CD14-positive monocyte (primary cell): ENCODE results near the gene CANT1. TPM values are rescaled to one million over a fixed set of nuclear protein-coding genes. Genes with fewer than 3 reads are reported as not detected.
"Not testable (repeated sequence)": the region's sequence is repeated elsewhere in the genome, so short reads cannot be mapped to it uniquely, and the experiment has no call there.

Source experiments
- DNase-seq, 3 donors: peaks; one replicate each; pipeline ENCODE4 v3.0.0-alpha.2; 2011 to 2022
- H2AFZ ChIP-seq: 2 replicates; pipeline ENCODE4 v1.6.0; 2012; ENCODE audit warnings: mild to moderate bottlenecking, low read depth, low read length, inconsistent platforms; ENCODE audit not compliant: insufficient read depth, poor library complexity, severe bottlenecking
- H3K27ac ChIP-seq, 2 donors: 1 replicate in 1 of 2; 2 replicates in 1 of 2; pipeline ENCODE4 v1.5.1; 2012 to 2013; ENCODE audit warnings: low read length in 2 of 2, control low read depth in 1 of 2, inconsistent platforms in 1 of 2, low read depth in 1 of 2, mild to moderate bottlenecking in 1 of 2
- H3K27me3 ChIP-seq, 2 donors: one replicate each; pipeline versions ENCODE4 v1.6.0 to v1.6.1; 2011 to 2013; ENCODE audit warnings: low read length in 2 of 2; ENCODE audit not compliant: control insufficient read depth in 2 of 2, insufficient read depth in 2 of 2
- H3K36me3 ChIP-seq, 2 donors: replicated peaks in 1 of 2; 1 replicate in 1 of 2; 2 replicates in 1 of 2; pipeline versions ENCODE4 v1.5.1 to v1.6.1; 2012 to 2013; ENCODE audit warnings: low read length in 2 of 2, control low read depth in 1 of 2, inconsistent platforms in 1 of 2, mild to moderate bottlenecking in 1 of 2; ENCODE audit not compliant: insufficient read depth in 2 of 2, control insufficient read depth in 1 of 2
- H3K4me1 ChIP-seq, 2 donors: 1 replicate in 1 of 2; 2 replicates in 1 of 2; pipeline versions ENCODE4 v1.5.1 to v1.6.1; 2012 to 2013; ENCODE audit warnings: low read length in 2 of 2, control low read depth in 1 of 2, inconsistent platforms in 1 of 2, mild to moderate bottlenecking in 1 of 2, moderate library complexity in 1 of 2; ENCODE audit not compliant: insufficient read depth in 2 of 2, control insufficient read depth in 1 of 2
- H3K4me2 ChIP-seq: replicated peaks from 2 replicates; pipeline ENCODE3; 2012; ENCODE audit warnings: low read length, moderate library complexity, mild to moderate bottlenecking; ENCODE audit not compliant: poor library complexity, severe bottlenecking; ENCODE audit errors: extremely low read depth
- H3K4me3 ChIP-seq, 3 experiments: fragments of 200-600 bp in 1 of 3; sonication (generic) in 1 of 3; replicated peaks in 1 of 3; 1 replicate in 2 of 3; 2 replicates in 1 of 3; pipeline ENCODE4 v1.5.1; 2011 to 2013; ENCODE audit warnings: low read length in 3 of 3, mild to moderate bottlenecking in 3 of 3, control low read depth in 2 of 3, low read depth in 2 of 3, inconsistent platforms in 1 of 3, moderate library complexity in 1 of 3
- H3K79me2 ChIP-seq: 2 replicates; pipeline ENCODE4 v1.6.0; 2012; ENCODE audit warnings: mild to moderate bottlenecking, control low read depth, inconsistent platforms, low read length, moderate library complexity; ENCODE audit not compliant: insufficient read depth
- H3K9ac ChIP-seq: 2 replicates; pipeline ENCODE4 v1.6.0; 2017; ENCODE audit warnings: low read length, mild to moderate bottlenecking; ENCODE audit not compliant: insufficient read depth, poor library complexity, severe bottlenecking
- H3K9me3 ChIP-seq, 2 donors: replicated peaks in 1 of 2; 1 replicate in 1 of 2; 2 replicates in 1 of 2; pipeline versions ENCODE4 v1.5.1 to v1.6.1; 2012 to 2013; ENCODE audit warnings: low read length in 2 of 2, control low read depth in 1 of 2; ENCODE audit not compliant: control insufficient read depth in 1 of 2, insufficient read depth in 1 of 2
- H4K20me1 ChIP-seq: 2 replicates; pipeline ENCODE4 v1.6.0; 2012; ENCODE audit warnings: mild to moderate bottlenecking, low read length, control low read depth, moderate library complexity; ENCODE audit not compliant: insufficient read depth
- H3K27ac Mint-ChIP-seq, 7 donors: one replicate each; pipeline ENCODE4 v1.8.0; 2020; ENCODE audit warnings: mild to moderate bottlenecking in 7 of 7, mixed read lengths in 7 of 7, moderate library complexity in 6 of 7, inconsistent platforms in 2 of 7
- H3K27me3 Mint-ChIP-seq, 3 donors: one replicate each; pipeline ENCODE4 v1.8.0; 2021 to 2022; ENCODE audit warnings: low read depth in 3 of 3, mild to moderate bottlenecking in 3 of 3, mixed read lengths in 3 of 3, moderate library complexity in 3 of 3, inconsistent platforms in 1 of 3
- H3K36me3 Mint-ChIP-seq, 2 donors: one replicate each; pipeline ENCODE4 v1.8.0; 2020; ENCODE audit warnings: mixed read lengths in 2 of 2, inconsistent platforms in 1 of 2, mild to moderate bottlenecking in 1 of 2
- H3K4me1 Mint-ChIP-seq: one replicate; pipeline ENCODE4 v1.8.0; 2020; ENCODE audit warnings: mild to moderate bottlenecking, mixed read lengths
- H3K4me3 Mint-ChIP-seq, 2 donors: one replicate each; pipeline ENCODE4 v1.8.0; 2020; ENCODE audit warnings: mild to moderate bottlenecking in 2 of 2, mixed read lengths in 2 of 2, moderate library complexity in 1 of 2
- H3K9me3 Mint-ChIP-seq, 7 donors: one replicate each; pipeline ENCODE4 v1.8.0; 2020 to 2022; ENCODE audit warnings: mixed read lengths in 7 of 7, mild to moderate bottlenecking in 6 of 7, moderate library complexity in 6 of 7, inconsistent platforms in 2 of 7
- CTCF ChIP-seq: fragments of 200-600 bp; IDR thresholded peaks from one replicate; pipeline ENCODE4 v1.8.0; 2022; ENCODE audit warnings: antibody characterized with exemption, mild to moderate bottlenecking
- WGBS: methylation state at CpG from one replicate; pipeline ENCODE4 v1.1.5; 2013; ENCODE audit warnings: missing lambda C conversion rate; ENCODE audit not compliant: insufficient coverage; 5-methylcytosine and 5-hydroxymethylcytosine counted together
- intact Hi-C, 2 donors: fragments of 100-400 bp; cut with micrococcal nuclease; formaldehyde crosslinking; loops; one replicate each; pipeline versions ENCODE4 v1.15.0 to v1.15.1; 2023
- polyA plus RNA-seq, 3 donors: library from polyadenylated mRNA; depleted of rRNA in 1 of 3; unstranded in 2 of 3; stranded (reverse) in 1 of 3; fragments of 300-500 nt in 2 of 3; fragments of >200 nt in 1 of 3; fragmentation: Illumina TruSeq in 2 of 3; gene quantifications; 1 replicate in 2 of 3; 2 replicates in 1 of 3; pipeline ENCODE4 v1.2.3, GENCODE V29; 2012 to 2021

CANT1 gene
- polyA plus RNA-seq, 3 donors = 10.6 to 16.6 (median 14.3) TPM

- Histone ChIP-seq H3K79me2 (no peaks in the 10 kb centered on the region), H3K4me3 (no peak overlapping the region), H2AFZ (no peak overlapping the region), H3K27ac (no peak overlapping the region), H3K4me1 (no peaks in the 10 kb centered on the region), H3K27me3 (no peaks in the 10 kb centered on the region), H4K20me1 (no peaks in the 10 kb centered on the region), H3K9ac (no peak overlapping the region), H3K36me3 (no peaks in the 10 kb centered on the region), H3K9me3 (no peaks in the 10 kb centered on the region), H3K4me2 (no peak overlapping the region)
- Mint-ChIP-seq H3K27ac (no peak overlapping the region), H3K4me1 (peaks cover 4% of the 10 kb centered on the region), H3K27me3 (peaks cover 1 to 5% (median 2%) of the 10 kb centered on the region in 3 donors), H3K36me3 (no peaks in the 10 kb centered on the region), H3K4me3 (no peak overlapping the region), H3K9me3 (peaks cover 0 to 2% (median 0%) of the 10 kb centered on the region in 7 donors)
- no peak for TF ChIP-seq CTCF
- WGBS = 100% methylated on average over 2 of the region's 6 CpGs
- intact Hi-C loops = no loop called here
- DNase-seq = no peak
These were observed 46.2 kb downstream of the CANT1 start for GRCh38 chr17:78963378-78963777.

GRCh38 chr17:78962984-78963348 is 46.6 kb downstream of the CANT1 start:
- H3K4me3 Mint-ChIP-seq, H3K4me1 ChIP-seq, H3K9me3 ChIP-seq, DNase-seq, H3K36me3 Mint-ChIP-seq, H3K27ac Mint-ChIP-seq, intact Hi-C loops, H3K27me3 ChIP-seq, H3K79me2 ChIP-seq, H4K20me1 ChIP-seq, H2AFZ ChIP-seq, H3K4me1 Mint-ChIP-seq, H3K9me3 Mint-ChIP-seq, H3K4me3 ChIP-seq, H3K9ac ChIP-seq, H3K4me2 ChIP-seq, H3K27me3 Mint-ChIP-seq, H3K27ac ChIP-seq, H3K36me3 ChIP-seq: not testable (repeated sequence)
- 91% methylated on average over 8 of the region's 8 CpGs for WGBS
